PC-9 (cell line): Measurements from ENCODE around the gene WNT8A. TPM values are rescaled to one million over a fixed set of nuclear protein-coding genes. Genes with fewer than 3 reads are reported as not detected.
"Not testable (repeated sequence)": the region's sequence is repeated elsewhere in the genome, so short reads cannot be mapped to it uniquely, and the experiment has no call there.

Experiments
- BruUV-seq: library from RNA; stranded (reverse); fragments of 400-500 nt; replicated peaks from 2 replicates; lab custom pipeline; 2021; lab: Mats Ljungman, UMichigan
- CTCF ChIA-PET: fragments of 300-600 bp; sonication (Branson Sonifier 250); formaldehyde crosslinking; loops from one replicate; lab custom pipeline; 2022; ENCODE audit warnings: antibody characterized with exemption; lab: Charles Lee
- POLR2A ChIA-PET: fragments of 300-600 bp; sonication (Branson Sonifier 250); formaldehyde crosslinking; loops from one replicate; lab custom pipeline; 2022; ENCODE audit warnings: antibody characterized with exemption; ENCODE audit not compliant: unreplicated experiment; lab: Charles Lee
- DNase-seq, 2 experiments: peaks; one replicate each; pipeline versions ENCODE4 v3.0.0 to v3.0.0-alpha.2; 2015 to 2022; ENCODE audit warnings: mixed read lengths in 1 of 2
- H2AFZ ChIP-seq: fragments of 200-600 bp; sonication (generic); 2 replicates; pipeline ENCODE4 v1.8.1; 2017; ENCODE audit warnings: antibody characterized with exemption
- H3F3A ChIP-seq: fragments of 200-600 bp; sonication (generic); 2 replicates; pipeline ENCODE4 v1.8.1; 2017; ENCODE audit warnings: antibody characterized with exemption, mild to moderate bottlenecking, low read depth; ENCODE audit not compliant: insufficient read depth
- H3K27ac ChIP-seq: fragments of 200-600 bp; sonication (generic); 2 replicates; pipeline ENCODE4 v1.6.1; 2016; ENCODE audit warnings: mixed run types
- H3K27me3 ChIP-seq: fragments of 200-600 bp; sonication (generic); 2 replicates; pipeline ENCODE4 v1.6.1; 2016; ENCODE audit warnings: low read depth, mixed run types; ENCODE audit not compliant: insufficient read depth
- H3K36me3 ChIP-seq: fragments of 200-600 bp; sonication (generic); 2 replicates; pipeline ENCODE4 v1.6.1; 2016; ENCODE audit warnings: low read depth, mixed run types
- H3K4me1 ChIP-seq: fragments of 200-600 bp; sonication (generic); replicated peaks from 2 replicates; pipeline ENCODE4 v1.6.1; 2016; ENCODE audit warnings: mixed run types; ENCODE audit not compliant: insufficient read depth
- H3K4me2 ChIP-seq: fragments of 200-600 bp; sonication (generic); 2 replicates; pipeline ENCODE4 v1.6.1; 2017; ENCODE audit warnings: mixed run types
- H3K4me3 ChIP-seq: fragments of 200-600 bp; sonication (generic); 2 replicates; pipeline ENCODE4 v1.6.1; 2016; ENCODE audit warnings: mixed run types
- H3K79me2 ChIP-seq: fragments of 200-600 bp; sonication (generic); 2 replicates; pipeline ENCODE4 v1.6.1; 2017; ENCODE audit warnings: low read depth, mixed run types
- H3K9me2 ChIP-seq: fragments of 200-600 bp; sonication (generic); 2 replicates; pipeline ENCODE4 v1.8.1; 2017; ENCODE audit warnings: mild to moderate bottlenecking; ENCODE audit not compliant: insufficient read depth
- H3K9me3 ChIP-seq: fragments of 200-600 bp; sonication (generic); 2 replicates; pipeline ENCODE4 v1.8.1; 2016; ENCODE audit warnings: low read depth; ENCODE audit not compliant: insufficient read depth
- H4K20me1 ChIP-seq: fragments of 200-600 bp; sonication (generic); 2 replicates; pipeline ENCODE4 v1.8.1; 2017; ENCODE audit not compliant: insufficient read depth
- EZH2 ChIP-seq: fragments of 200-600 bp; sonication (generic); IDR thresholded peaks from 2 replicates; pipeline ENCODE4 v1.8.0; 2017; ENCODE audit warnings: antibody characterized with exemption, low read depth
- intact Hi-C: fragments of 100-400 bp; cut with micrococcal nuclease; formaldehyde crosslinking; loops from one replicate; pipeline ENCODE4 v1.10.0; 2022; ENCODE audit not compliant: unreplicated experiment
- total RNA-seq: library from RNA; stranded (reverse); gene quantifications from 2 replicates; pipeline ENCODE4 v1.2.3, GENCODE V29; 2021
- TF ChIP-seq, protein P1 (sequence below): fragments of 200-600 bp; sonication (generic); conservative IDR thresholded peaks from 2 replicates; pipeline ENCODE4 v1.6.1; 2017; ENCODE audit warnings: mixed run types, antibody characterized with exemption, mild to moderate bottlenecking, moderate library complexity

Gene WNT8A
- total RNA-seq, 1 experiment from 2014 or later: not detected

DNA sequence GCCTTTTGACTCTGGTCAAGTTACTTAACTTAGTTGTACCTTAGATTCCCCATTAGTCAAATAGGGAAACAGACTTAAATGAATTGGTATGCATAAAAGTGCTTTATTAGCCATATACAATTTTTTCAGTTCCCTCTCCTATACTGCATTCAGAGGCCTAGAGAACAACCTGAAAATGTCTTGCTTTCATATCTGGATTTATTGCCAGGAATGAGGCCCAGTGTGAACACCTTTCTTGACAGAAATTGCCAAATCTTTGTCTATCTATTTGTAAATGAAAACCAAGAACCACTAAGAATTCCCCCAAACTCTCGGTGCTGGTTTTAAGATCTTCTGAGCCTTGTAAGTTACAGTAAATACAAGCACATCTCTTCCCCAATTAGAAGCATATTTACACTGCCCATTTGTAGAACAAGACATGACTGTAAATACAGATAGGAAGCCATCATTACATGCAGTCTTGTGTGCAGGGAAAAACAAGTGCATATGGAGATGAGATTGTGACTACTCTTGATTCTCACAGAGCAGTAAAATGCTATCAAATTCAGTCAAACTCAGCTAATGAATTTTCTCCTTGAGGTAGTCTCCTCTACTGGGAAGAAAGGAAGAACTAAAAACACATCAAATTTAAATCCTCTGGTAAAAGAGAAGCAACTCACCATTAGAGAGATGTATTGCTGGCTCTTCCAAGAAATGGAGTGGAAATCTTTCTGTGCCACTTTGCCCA is 45.8 kb upstream of the WNT8A start:
- 0 out of 2 replicates have a peak, but pooled peaks cover 5% of the 10 kb centered on the region for H3K79me2 ChIP-seq
- H2AFZ ChIP-seq: no peak overlapping the region
- TF ChIP-seq, protein P1, sequence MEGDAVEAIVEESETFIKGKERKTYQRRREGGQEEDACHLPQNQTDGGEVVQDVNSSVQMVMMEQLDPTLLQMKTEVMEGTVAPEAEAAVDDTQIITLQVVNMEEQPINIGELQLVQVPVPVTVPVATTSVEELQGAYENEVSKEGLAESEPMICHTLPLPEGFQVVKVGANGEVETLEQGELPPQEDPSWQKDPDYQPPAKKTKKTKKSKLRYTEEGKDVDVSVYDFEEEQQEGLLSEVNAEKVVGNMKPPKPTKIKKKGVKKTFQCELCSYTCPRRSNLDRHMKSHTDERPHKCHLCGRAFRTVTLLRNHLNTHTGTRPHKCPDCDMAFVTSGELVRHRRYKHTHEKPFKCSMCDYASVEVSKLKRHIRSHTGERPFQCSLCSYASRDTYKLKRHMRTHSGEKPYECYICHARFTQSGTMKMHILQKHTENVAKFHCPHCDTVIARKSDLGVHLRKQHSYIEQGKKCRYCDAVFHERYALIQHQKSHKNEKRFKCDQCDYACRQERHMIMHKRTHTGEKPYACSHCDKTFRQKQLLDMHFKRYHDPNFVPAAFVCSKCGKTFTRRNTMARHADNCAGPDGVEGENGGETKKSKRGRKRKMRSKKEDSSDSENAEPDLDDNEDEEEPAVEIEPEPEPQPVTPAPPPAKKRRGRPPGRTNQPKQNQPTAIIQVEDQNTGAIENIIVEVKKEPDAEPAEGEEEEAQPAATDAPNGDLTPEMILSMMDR: no peak
- TF ChIP-seq EZH2: no peak
- H3K9me2 ChIP-seq: no peaks in the 10 kb centered on the region
- H3K4me2 ChIP-seq: no peak overlapping the region
- no peaks in the 10 kb centered on the region for H3K36me3 ChIP-seq
- H3K27me3 ChIP-seq: no peaks in the 10 kb centered on the region
- H3K4me1 ChIP-seq: peaks cover 11% of the 10 kb centered on the region
- no peak for DNase-seq
- CTCF ChIA-PET: no interaction called here
- no peak overlapping the region for H3K27ac ChIP-seq
- BruUV-seq: no TSS peak
- intact Hi-C loops: no loop called here
- H3K9me3 ChIP-seq: no peaks in the 10 kb centered on the region
- H3K4me3 ChIP-seq: no peak overlapping the region
- no peaks in the 10 kb centered on the region for H4K20me1 ChIP-seq
- POLR2A ChIA-PET: no interaction called here
- H3F3A ChIP-seq: 0 out of 2 replicates have a peak, but pooled peaks cover 5% of the 10 kb centered on the region

DNA sequence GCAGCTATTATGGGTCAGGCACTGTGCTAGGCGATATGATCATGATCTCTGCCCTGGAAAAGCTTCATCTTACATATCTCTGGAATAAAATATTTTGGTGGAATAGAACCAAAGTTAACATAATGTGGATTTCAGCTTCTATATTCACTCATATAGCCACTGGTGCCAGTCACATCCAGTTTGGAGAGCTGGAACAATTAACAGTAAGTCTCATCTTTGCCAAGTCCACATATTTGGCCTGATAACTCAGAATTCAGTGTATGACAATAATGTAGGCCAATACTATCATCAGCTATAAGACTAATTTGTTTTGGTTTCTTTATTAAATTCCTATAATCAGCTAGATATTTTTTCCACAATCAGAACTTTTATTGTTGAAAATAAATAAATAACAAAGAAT is 45.0 kb upstream of the WNT8A start:
- Histone ChIP-seq H3K27me3 (no peaks in the 10 kb centered on the region), H3K9me3 (no peaks in the 10 kb centered on the region), H3K4me1 (peaks cover 7% of the 10 kb centered on the region), H3K27ac (no peak overlapping the region), H3K4me2 (no peak overlapping the region), H3K4me3 (no peak overlapping the region), H2AFZ (no peak overlapping the region), H3K36me3 (no peaks in the 10 kb centered on the region), H3F3A (0 out of 2 replicates have a peak, but pooled peaks cover 1% of the 10 kb centered on the region), H4K20me1 (no peaks in the 10 kb centered on the region), H3K79me2 (no peaks in the 10 kb centered on the region), H3K9me2 (no peaks in the 10 kb centered on the region)
- no peak for DNase-seq
- no peak for TF ChIP-seq EZH2
- TF ChIP-seq, protein P1: no peak
- CTCF ChIA-PET: no interaction called here
- intact Hi-C loops: no loop called here
- no TSS peak for BruUV-seq
- POLR2A ChIA-PET: no interaction called here

DNA sequence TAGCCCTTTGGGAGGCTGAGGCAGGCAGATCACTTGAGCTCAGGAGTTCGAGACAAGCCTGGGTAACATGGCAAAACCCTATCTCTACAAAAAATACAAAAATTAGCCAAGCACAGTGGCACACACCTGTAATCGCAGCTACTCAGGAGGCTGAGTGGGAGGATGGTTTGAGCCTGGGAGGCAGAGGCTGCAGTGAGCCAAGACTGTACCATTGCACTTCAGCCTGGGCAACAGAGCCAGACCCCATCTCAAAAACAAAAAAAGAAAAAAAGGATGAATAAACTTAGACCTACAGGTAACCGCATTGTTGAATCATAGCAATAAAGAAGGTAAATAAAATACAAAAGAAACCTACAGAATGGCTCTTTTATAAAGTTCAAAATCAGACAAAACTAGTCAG is 38.5 kb upstream of the WNT8A start:
- H3K9me2 ChIP-seq, intact Hi-C loops, DNase-seq, H3K79me2 ChIP-seq, H3K36me3 ChIP-seq, BruUV-seq, H4K20me1 ChIP-seq, H2AFZ ChIP-seq, H3K27ac ChIP-seq, H3F3A ChIP-seq, H3K9me3 ChIP-seq, H3K4me3 ChIP-seq, H3K4me1 ChIP-seq, POLR2A ChIA-PET, H3K4me2 ChIP-seq, H3K27me3 ChIP-seq, CTCF ChIA-PET: not testable (repeated sequence)
